Measurements from ENCODE around the gene FXYD5.

- TF ChIP-seq CEBPB (IDR thresholded peaks at IDR 0.05) (no peak), REST (IDR thresholded peaks at IDR 0.05) (no peak), MYC (IDR thresholded peaks at IDR 0.05; ENCODE audit: borderline replicate concordance, low read length) (no peak), CBX2 (IDR thresholded peaks at IDR 0.05; ENCODE audit: borderline replicate concordance, low read depth) (no peak), EHMT2 (IDR thresholded peaks at IDR 0.05; ENCODE audit: low read depth) (no peak)
These were observed 23.5 kb upstream of the FXYD5 start for GRCh38 chr19:35130761-35131720.
